ENCODE results near the gene ITLN2.

GRCh38 chr1:160942926-160943325 is 11.7 kb downstream of the ITLN2 start:
- TF ChIP-seq POLR2AphosphoS5 (IDR thresholded peaks at IDR 0.05; ENCODE audit: low read depth, low read length) (no peak), POLR2A (IDR thresholded peaks at IDR 0.05; ENCODE audit: low read depth, low read length) (no peak), TAF1 (IDR thresholded peaks at IDR 0.05; ENCODE audit: borderline replicate concordance, low read depth, low read length) (no peak)

All from GM12892 (cell line).